Measurements from ENCODE around the gene ERVK3-1.

DNA sequence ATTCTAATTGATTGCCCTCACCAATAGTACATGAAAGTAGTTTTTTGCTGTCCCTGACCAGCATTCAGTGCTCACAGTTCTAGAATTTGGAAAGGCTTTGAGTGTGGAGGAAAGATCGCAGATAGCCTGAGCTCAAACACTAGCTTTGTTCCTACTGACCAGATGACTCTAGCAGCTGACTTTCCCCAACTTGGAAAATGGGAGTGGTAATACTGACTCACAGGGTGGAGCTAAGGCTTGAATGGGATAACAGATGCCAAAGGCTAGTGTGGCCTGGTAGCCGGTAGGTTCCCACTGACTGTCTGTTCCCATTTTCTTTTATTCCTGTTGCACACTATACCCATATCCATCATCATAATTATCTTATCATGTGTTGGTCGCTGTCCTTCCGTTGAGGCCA lies 25.3 kb downstream of the ERVK3-1 start:
- TF ChIP-seq POLR2A (IDR thresholded peaks at IDR 0.05; ENCODE audit: low read length) = no peak
- TF ChIP-seq GATA1 (IDR thresholded peaks at IDR 0.05; ENCODE audit: low read depth, low read length) = no peak
